Colon (tissue), 2 donors: ENCODE measurements around the gene FAM240A.
"Not testable (repeated sequence)": the region's sequence is repeated elsewhere in the genome, so short reads cannot be mapped to it uniquely, and the experiment has no call there.

Experiments used
- FAIRE-seq: peaks from 2 replicates; lab custom pipeline; 2012; peaks lifted over from hg19 to GRCh38; lab: Jason Lieb, UNC
- donor health status: control.
- donor health status: control.

The FAM240A gene

DNA sequence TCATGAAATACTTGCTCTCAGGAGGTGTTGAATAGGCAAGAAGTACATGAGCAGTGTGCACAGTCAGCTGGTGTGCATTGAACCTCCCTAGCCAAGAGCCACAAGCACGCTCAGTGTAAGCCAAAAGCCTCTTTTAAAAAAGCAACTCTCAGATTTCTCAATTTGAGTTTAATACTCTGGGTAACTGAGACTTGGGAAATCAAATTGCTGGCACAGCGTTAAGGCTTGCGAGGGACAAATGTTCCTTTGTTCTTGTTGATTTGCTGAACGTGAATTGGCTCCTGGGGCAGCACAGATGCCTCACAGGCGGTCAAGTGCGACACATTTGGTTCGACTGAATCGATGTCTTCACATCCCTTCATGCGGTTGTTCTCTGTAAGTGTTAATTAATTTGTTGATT, at the start of gene FAM240A:
FAM240A (plus strand) TSS at position 202 of the 400 bp plus-strand sequence; CDS start at position 361, 159 bp downstream.
- FAIRE-seq, result no peak

DNA sequence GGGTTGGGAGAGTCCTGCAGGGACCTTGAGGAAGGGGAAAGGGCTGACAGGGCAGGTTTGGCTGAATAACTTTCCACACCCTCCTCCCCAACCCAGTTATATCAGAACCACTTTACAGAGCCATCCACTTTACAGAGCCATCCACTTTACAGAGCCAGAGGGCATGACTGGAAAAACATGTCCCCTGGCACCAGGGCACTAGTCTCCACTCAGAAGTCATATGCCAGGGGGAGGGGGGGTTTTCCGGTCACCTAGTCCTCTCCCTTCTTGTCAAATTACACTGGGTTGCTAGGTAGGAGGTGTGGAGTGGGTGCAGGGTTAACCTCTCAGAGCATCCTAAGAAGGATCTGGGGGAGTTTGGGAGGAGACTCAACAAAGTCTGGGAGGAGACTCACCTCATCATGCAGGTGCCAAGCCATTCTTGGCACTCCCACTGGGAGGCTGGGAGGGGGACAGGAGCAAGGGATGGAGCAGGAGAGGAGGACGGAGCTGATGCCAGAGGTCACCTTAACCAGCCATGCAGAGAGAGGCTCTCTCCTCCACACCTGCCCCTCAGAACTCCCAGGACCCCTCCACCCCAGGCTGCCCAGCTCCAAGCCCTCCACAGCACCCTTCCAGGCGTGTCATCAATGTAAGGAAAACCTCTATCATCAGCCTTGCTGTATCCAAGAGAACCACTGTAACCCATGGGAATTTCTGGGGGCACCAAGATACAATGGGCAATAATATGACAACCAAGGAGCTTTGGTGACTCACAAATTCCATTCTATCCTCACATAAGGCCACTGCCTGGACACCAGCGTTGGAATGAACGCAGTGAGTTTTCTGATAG, 47.9 kb upstream of the FAM240A start:
- no peak for FAIRE-seq

DNA sequence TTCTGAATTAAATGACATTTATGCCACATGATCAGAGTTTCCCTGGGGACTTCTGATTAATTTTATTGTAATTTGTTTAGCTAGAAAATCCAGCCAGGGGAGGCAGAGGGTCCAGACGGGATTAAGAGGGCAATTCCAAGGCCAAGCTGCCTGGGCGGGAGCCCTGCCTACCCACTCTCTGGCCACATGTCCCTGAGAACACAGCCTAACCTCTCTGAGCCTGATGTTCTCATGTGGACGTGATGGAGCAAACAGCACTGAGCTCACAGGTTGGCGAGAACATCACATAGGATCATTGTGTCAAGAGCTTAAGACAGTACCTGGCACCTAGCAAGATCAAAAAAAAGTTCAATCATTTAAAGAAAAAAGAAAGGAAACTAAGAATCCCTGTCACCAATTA, 47.2 kb upstream of the FAM240A start:
- no peak for FAIRE-seq

DNA sequence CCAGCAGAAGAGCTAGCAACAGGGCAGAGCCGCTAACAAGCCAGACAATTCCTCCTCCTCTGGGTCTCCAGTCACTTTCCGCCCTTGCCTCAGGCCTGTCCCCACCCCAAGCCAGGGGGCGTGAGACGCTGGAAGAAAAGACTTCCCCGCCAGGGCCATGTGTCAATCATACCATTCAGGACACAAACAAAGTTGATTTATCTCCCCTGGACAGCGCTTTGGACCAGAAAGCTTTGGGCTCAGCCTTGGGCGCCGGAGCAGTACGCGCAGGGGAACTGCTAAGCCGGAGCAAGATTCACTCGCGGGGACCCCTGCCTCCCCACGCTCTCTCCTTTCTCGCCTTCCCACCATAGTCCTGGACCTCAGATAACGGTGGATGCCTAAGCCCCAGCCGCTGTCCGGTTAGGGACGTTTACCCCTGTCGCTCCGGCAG, 46.7 kb upstream of the FAM240A start:
- no peak for FAIRE-seq

DNA sequence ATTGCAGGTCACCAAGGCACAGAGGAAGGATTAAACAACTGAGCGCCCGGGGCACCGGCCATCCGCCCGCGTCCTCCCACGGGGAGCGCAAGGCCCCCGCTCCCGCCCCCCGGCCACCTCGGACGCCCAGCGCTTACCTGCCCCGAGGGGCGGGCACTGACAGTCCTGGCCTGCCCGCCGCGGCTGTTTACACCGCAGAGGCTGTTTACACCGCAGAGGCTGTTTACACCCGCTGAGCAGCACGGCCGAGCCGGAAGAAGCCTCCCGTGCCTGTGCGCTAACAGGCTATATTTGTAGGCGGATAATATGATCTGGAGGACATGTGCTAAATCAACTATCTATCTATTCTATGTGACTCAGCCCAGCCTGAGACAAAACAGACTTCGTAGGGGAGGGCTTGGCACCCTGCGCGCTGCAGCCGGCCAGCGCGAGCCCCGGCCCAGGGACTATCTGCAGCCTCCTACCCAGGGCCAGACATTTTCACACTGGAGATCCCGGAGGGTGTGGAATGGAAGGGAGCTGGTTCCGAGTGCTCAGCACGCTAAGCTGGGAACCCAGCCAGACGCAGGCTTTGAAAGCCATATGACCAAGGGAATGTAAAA, 46.2 kb upstream of the FAM240A start, which contains the start of gene LRRC2:
LRRC2 (minus strand) TSS at position 263 of the 602 bp plus-strand sequence. CDS start 14,711 bp downstream, outside the sequence.
- no peak for FAIRE-seq

DNA sequence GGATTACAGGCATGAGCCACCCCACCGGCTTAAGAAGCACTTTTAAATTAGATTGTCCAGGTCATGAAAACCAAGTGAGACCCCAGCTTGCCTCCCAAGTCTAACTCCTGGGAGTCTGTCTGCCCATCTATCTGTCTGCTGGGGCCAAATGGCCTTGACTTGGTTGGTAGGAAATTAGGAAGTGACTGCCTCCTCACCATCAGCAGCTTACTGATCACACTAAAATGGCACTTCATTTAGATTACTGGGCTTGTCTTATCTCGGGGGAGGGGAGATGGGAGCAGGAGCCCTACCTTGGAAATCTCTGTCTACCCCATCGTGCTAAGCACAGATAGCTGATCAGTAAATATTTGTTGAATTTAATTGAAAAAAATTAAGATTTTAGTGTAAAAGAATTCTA, 40.6 kb upstream of the FAM240A start:
- FAIRE-seq, result no peak

DNA sequence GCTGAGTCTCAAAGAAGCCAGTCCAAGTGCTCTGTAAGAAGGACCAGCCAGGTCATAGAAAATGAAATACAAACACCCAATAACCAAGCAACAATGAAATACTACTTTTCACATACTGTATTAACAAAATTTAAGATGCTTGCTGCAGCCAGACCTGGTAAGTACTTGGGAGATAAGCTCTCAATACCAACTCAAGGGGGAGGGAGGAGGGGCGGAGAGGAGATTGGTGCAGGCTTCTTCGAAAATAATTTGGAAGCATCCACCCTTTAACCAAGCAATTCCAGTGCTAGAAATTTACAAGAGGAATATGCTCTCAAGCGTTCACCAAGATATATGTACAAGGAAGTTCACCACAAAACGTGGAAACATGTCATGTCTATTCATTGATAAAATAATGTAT, 38.6 kb upstream of the FAM240A start:
- no peak for FAIRE-seq

DNA sequence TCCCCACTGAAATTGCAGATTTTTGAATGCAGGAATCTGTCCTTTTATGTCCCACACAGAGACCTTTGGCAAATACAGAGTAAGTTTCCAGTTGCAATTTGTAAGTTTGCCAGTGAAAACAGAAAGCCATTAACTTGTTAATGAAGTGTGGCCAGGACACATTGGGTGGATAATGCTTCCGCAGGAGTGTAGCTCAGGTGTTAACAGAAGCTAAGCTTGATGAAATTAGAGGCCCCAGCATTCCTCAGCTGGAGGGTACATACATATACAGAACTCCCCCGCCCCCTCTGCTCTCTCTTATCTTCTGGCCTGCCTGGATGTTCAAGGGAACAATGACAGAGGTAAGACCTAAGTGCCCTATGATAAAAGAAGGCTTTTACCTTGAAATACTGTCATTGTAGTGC, 38.1 kb upstream of the FAM240A start:
- no peak for FAIRE-seq

DNA sequence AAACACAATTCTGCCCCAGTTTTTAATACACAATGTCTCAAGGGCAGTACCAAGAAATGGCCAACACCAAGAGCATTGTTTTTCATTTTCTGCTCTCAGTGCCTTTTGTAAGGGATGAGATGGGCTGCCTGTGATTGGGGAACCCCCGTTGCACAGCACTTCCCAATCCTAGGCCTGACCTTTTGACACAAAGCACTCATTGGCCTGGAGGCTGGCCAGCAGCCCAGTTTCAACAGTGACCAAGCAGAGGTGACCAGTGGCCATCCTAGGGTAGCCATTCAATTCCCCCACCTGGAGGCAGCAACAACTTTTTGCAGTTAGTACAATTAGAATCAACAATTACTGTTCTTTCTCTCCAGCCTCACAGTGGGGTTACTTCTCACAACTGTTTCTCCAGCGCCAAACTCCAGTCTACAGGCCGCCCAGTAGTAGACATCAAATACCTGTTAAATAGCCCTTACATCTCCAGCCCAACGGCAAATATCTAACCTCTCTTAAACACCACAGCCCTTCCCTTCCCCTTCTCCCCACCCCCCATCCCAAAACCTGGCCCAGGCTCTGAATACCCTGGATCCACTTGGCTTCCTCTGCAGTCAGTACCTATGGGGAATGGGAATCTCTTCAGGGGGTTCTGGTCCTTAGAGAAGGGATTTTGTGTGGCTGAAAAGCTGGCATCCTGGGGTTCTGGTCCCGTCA, 37.3 kb upstream of the FAM240A start:
- no peak for FAIRE-seq

DNA sequence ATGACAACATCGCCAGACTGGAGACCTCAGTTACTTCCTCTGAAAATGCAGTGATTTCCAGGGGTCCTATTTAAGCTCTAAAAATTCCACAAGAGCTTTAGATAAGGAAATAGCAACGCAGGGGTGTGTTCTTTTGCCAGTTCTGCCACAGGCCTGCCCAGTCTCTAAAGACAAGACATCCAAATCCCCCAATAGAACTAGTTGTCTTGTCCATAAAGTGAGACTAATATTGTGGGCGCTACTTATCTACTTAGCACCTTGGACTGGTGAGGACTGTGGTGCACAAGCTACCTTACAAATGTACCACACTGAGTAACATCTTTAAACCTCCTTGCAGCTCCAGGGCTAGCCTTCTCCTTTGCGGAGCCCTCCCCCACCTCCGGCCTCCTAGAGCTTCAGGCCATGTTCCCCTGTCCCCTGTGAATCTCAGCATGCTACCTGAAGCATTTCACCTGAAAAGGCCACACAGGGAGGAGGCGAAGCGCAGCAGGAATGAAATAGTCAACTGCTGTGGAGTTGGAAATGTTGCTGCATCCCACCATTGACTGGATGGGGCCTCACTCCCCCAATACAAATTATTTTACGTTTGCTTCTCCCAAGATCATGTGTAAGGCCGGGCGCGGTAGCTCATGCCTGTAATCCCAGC, 36.6 kb upstream of the FAM240A start:
- no peak for FAIRE-seq

DNA sequence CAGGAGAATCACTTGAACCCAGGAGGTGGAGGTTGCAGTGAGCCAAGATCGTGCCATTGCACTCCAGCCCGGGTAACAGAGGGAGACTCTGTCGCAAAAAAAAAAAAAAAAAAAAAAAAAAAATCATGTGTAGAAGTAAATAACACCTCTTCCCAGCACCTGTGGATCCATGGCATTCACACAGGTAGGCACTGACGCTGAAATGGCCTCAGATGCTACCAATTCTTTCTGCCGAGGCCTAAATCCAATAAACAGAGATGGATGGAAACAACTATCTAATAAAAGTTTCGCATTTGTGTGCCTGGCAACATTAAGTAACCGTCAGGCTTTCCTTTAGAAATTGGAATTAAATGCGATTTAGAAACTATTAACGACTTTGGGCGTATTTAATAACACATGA, 35.9 kb upstream of the FAM240A start:
- FAIRE-seq, result no peak

DNA sequence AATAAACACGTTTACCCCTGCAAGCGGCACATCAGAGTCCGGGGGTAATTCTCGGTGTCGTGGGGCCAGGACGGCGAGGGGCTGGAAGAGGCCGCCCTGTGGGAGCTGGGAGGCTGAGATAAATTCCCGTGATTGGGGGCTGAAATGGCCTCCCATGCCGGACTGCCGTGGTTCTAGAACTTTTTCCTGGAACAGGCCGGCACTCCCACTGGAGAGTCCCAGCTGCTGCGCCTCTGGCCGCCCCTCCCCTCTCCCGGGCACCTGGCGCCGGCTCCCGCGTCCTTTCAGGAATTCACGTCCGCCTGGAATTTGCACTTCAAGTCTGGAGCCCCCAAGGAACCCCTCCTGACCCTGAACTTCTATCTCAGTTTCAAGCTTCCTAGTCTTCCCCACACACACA, 35.4 kb upstream of the FAM240A start:
- FAIRE-seq, result no peak

DNA sequence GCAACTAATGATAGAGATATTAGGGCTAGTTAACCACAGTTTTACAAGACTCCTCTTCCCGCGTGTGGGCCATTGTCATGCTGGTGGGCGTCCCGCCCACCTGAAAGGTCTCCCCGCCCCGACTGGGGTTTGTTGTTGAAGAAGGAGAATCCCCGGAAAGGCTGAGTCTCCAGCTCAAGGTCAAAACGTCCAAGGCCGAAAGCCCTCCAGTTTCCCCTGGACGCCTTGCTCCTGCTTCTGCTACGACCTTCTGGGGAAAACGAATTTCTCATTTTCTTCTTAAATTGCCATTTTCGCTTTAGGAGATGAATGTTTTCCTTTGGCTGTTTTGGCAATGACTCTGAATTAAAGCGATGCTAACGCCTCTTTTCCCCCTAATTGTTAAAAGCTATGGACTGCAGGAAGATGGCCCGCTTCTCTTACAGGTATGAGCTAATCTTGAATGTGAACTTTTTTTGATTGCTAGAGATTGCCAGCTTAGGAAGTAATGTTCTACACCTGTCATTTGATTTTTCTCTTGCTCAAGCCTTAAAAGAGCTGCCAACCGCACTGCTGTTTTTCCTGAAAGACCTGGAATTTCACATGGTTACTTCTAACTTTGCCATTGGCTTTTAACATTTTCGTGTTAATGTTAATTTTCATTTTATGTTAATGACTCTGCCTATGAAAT, 34.6 kb upstream of the FAM240A start:
- not testable (repeated sequence) for FAIRE-seq

DNA sequence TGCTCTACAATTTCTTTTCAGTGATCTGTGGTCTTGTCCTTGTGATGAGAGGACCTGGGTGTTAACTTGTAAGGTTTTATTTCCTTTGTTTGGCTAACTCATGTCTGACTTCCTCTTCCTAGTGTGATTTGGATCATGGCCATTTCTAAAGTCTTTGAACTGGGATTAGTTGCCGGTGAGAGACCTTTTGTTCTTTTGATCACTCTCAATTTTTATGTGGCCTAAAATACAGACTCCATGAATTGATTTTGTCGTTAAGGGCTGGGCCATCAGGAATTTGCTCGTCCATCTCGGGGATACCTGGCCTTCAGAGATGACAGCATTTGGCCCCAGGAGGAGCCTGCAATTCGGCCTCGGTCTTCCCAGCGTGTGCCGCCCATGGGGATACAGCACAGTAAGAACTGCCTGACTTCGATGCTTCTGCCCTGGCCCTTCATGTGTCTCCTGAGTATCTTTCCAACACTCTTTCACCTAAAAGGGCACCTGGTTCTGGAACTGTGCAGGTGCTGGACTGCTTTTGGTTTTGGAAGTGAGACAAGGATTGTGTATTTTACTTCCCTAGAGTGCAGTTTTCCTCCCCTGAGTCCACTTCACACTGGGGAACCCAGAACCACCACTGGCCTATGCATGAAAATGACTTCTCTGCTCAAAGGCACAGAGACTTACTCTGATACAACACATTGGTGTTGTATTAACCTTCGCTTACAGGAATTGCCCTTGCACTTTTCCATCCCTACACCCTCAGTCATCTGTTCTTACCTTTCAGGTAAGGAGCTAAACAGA, 33.2 kb upstream of the FAM240A start:
- FAIRE-seq, result no peak

DNA sequence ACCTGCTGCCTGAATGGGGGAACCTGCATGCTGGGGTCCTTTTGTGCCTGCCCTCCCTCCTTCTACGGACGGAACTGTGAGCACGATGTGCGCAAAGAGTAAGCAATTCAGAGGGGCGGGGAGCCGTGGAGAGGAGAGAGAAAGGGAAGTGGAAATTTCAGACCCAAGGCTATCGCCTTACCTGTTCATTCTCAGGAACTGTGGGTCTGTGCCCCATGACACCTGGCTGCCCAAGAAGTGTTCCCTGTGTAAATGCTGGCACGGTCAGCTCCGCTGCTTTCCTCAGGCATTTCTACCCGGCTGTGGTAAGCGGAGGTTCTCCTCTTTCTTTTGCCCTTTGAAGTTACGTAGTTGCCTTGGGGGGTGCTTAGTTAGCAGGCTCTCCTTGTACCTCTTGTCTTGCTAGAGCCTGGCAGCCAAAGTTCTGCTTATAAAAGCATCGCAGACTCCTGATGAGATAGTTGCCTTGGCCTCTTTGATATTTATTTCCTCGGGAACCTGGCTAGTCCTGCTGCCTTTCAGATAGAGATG, 32.5 kb upstream of the FAM240A start:
- FAIRE-seq, result no peak

DNA sequence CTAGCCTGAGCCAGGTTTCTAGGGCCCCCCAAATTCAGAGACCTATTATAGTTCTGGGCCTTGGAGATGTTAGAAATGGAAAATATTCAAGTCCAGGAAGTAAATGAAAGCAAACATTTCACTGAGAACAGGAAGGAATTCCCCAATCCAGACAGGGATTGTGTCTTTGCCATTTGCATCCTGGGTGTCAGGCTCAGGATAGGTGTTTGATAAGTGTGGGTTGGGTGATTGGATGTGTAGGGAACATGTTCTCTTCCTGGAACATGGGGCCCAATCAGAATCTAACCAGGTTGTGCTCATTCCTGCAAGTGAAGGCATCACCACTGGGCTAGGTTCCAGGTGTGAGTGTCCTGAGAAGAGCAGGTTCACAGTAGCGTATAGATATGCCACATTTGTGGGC, 31.6 kb upstream of the FAM240A start:
- no peak for FAIRE-seq

DNA sequence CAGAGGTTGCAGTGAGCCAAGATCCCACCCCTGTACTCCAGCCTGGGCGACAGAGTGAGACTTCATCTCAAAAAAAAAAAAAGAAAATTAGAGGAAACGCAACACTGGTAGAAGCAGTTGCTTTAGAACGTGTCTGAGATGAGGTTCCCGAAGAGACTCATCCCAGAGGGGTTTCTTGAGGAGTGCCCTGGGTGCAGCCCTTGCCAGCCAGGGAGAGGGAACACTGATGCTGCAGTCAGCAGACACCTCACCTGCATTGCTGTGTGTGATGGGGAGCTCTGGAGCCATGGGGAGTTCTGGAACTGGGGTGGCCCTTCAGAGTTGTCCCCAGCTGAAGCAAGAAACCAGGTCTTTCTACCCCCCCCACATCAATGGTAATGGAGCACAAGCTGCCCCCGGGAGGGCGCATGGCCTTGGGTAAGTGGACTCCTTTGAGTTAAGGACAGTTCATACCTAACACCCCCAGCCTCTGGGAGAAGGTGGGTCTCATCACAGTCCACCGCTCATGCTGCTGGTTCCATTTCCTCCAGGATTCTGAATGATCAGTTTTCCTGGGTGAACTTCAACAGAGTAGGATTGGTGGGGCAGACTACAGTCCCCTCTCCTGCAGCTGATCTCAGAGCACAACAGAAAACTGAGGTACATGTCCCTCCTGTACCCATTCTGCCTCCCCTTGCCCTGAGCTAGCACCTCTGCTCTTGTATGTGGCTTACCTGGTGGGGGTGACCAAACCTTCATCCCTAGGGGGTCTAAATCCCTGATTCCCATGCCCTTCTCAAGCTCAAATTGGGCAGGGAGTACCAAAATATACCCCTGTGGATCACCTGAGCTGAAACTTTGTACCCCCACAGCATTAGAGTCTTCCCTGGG, 27.5 kb upstream of the FAM240A start:
- FAIRE-seq, result no peak

DNA sequence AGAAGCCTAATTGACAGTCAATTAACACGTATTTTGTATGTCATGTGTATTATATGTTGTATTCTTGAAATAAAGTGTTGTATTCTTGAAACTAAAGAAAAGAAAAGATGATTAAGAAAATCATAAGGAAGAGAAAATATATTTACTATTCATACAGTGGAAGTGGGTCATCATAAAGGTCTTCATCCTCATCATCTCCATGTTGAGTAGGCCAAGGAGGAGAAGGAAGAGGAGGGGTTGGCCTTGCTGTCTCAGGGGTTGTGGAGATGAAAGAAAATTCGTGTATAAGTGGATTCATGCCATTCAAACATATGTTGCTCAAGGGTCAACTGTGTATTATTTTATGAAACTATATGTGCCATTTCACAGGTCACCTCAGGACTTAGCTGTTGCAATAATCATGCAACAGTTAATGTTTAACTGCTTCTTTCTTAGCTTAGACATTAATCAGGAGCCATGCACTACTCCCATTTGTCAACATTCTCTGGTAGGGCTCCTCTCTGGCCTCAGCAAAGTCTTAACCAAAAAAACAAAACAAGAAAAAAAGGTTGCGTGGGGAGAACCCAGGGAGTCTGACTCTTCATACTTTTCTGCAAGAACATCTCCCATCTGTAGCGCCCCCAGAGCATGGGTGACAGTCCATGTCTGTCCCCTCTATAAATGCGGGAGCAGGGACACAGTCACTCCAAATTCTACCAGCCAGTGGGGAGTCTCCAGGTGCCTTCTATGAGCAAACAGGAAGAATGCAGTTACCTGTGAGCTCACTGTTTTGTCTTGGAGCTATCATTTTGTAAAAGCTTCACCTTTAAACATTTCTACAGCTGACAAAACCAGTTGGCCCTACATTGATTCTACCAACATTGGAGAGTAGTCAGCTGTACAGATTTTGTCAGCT, 26.3 kb upstream of the FAM240A start:
- peak; percentile 43 for FAIRE-seq

DNA sequence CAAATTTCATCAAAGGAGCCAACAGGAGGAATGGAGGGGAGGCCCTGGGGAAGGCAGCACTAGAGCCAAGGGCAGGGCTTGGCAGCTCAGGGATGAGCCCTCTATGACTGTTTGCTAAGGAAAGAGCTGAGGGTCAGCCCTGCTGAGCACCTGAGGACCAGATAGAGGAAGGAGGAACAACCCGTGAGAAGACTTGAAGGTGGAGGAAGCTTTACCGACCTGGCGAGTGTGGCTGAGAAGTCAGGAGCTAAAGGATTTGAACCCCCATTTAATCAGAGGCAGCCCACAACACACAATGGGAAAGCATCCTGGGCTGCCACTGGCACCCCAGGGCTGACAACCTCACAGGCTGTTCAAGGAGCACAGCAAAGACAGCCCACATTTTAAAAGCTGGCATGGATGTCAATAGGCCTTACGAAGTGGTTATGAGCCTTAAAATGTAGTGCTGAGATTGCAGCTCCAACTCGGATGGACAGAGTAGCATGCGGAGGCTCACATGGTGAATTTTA, 25.5 kb upstream of the FAM240A start:
- no peak for FAIRE-seq
